K562 (cell line): ENCODE measurements around the gene AP3B1. TPM values are rescaled to one million over a fixed set of nuclear protein-coding genes. Genes with fewer than 3 reads are reported as not detected.

Experiments used
- ATAC-seq: fragments of 200-7000 bp; cut with Tn5 transposase; 3 replicates; pipeline ENCODE4 v1.9.1; 2020; ENCODE audit warnings: moderate library complexity
- BruUV-seq: library from RNA; stranded (reverse); fragments of 400-500 nt; replicated peaks from 2 replicates; lab custom pipeline; 2021; lab: Mats Ljungman, UMichigan
- CTCF ChIA-PET: fragments of 300-600 bp; formaldehyde crosslinking; extraction: SDS; loops from one replicate; lab custom pipeline; 2021; ENCODE audit warnings: low intra/inter-chr PET ratio; lab: Yijun Ruan, JAX
- POLR2A ChIA-PET: fragments of 300-600, 350-650 bp; sonication (Branson Sonifier 250); formaldehyde crosslinking; extraction: SDS; loops from one replicate; lab custom pipeline; 2021; ENCODE audit warnings: antibody characterized with exemption, inconsistent platforms; lab: Yijun Ruan, JAX
- DNase-seq, 4 experiments: peaks; one replicate each; pipeline versions ENCODE4 v3.0.0 to v3.0.0-alpha.2; 2011 to 2018; ENCODE audit warnings: low spot score in 3 of 4, mixed read lengths in 3 of 4; ENCODE audit errors: extremely low read depth in 1 of 4
- FAIRE-seq: peaks from 2 replicates; lab custom pipeline; 2011; peaks lifted over from hg19 to GRCh38; lab: Jason Lieb, UNC
- H2AFZ ChIP-seq: 2 replicates; pipeline ENCODE4 v1.6.0; 2011; ENCODE audit warnings: low read depth, low read length, control low read depth, inconsistent platforms
- H3K27ac ChIP-seq: fragments of 200-600 bp; 3 replicates; pipeline ENCODE4 v1.8.0; 2011; ENCODE audit warnings: low read depth, mild to moderate bottlenecking, control low read depth, inconsistent platforms, low read length, moderate library complexity, mixed read lengths; ENCODE audit errors: extremely low read depth
- H3K27me3 ChIP-seq, 2 experiments: fragments of 300-600 bp in 1 of 2; 2 replicates in 1 of 2; 3 replicates in 1 of 2; pipeline versions ENCODE4 v1.6.0 to v1.8.0; 2011; ENCODE audit warnings: inconsistent platforms in 2 of 2, low read length in 2 of 2, mild to moderate bottlenecking in 1 of 2, mixed read lengths in 1 of 2, moderate library complexity in 1 of 2; ENCODE audit not compliant: control insufficient read depth in 2 of 2, insufficient read depth in 2 of 2
- H3K36me3 ChIP-seq: fragments of 300-600 bp; 3 replicates; pipeline ENCODE4 v1.8.0; 2011; ENCODE audit warnings: mild to moderate bottlenecking, low read length, inconsistent platforms; ENCODE audit not compliant: control insufficient read depth, insufficient read depth
- H3K4me1 ChIP-seq, 2 experiments: fragments of 200-600 bp in 1 of 2; replicated peaks in 1 of 2; 2 replicates in 1 of 2; 3 replicates in 1 of 2; pipeline versions ENCODE4 v1.5.1 to v1.8.0; 2011; ENCODE audit warnings: inconsistent platforms in 2 of 2, low read length in 2 of 2, mild to moderate bottlenecking in 1 of 2, mixed read lengths in 1 of 2, moderate library complexity in 1 of 2; ENCODE audit not compliant: control insufficient read depth in 2 of 2, insufficient read depth in 2 of 2
- H3K4me2 ChIP-seq: 2 replicates; pipeline ENCODE4 v1.6.1; 2011; ENCODE audit warnings: low read length, control low read depth, inconsistent platforms, mixed read lengths; ENCODE audit not compliant: insufficient read depth
- H3K4me3 ChIP-seq: fragments of 200-600 bp; sonication (generic), shearing (Covaris generic); 2 replicates; pipeline ENCODE4 v1.5.1; 2016; ENCODE audit warnings: control low read depth, inconsistent platforms
- H3K79me2 ChIP-seq: fragments of 200-600 bp; 3 replicates; pipeline ENCODE4 v1.8.0; 2011; ENCODE audit warnings: low read length, inconsistent platforms; ENCODE audit not compliant: control insufficient read depth, insufficient read depth
- H3K9ac ChIP-seq, 2 experiments: 2 replicates each; pipeline versions ENCODE4 v1.6.0 to v1.6.1; 2011; ENCODE audit warnings: low read depth in 2 of 2, low read length in 2 of 2, control low read depth in 1 of 2, inconsistent platforms in 1 of 2, mild to moderate bottlenecking in 1 of 2, mixed read lengths in 1 of 2; ENCODE audit not compliant: insufficient read depth in 1 of 2
- H3K9me1 ChIP-seq: one replicate; pipeline ENCODE4 v1.6.0; 2011; ENCODE audit warnings: inconsistent platforms, mild to moderate bottlenecking, low read length, moderate library complexity; ENCODE audit not compliant: control insufficient read depth, insufficient read depth
- H3K9me3 ChIP-seq: replicated peaks from 2 replicates; pipeline ENCODE4 v1.5.1; 2011; ENCODE audit warnings: low read depth, low read length, inconsistent platforms; ENCODE audit not compliant: control insufficient read depth, insufficient read depth
- H4K20me1 ChIP-seq: replicated peaks from 2 replicates; pipeline ENCODE4 v1.6.1; 2011; ENCODE audit warnings: low read length, inconsistent platforms, mixed read lengths; ENCODE audit not compliant: control insufficient read depth, insufficient read depth
- CHD2 ChIP-seq: IDR thresholded peaks from 2 replicates; pipeline ENCODE4 v1.6.1; 2011; ENCODE audit warnings: low read depth, low read length
- CREM ChIP-seq: IDR thresholded peaks from 2 replicates; pipeline ENCODE4 v1.6.1; 2014; ENCODE audit warnings: antibody characterized with exemption, low read depth
- E4F1 ChIP-seq: fragments of 250-450 bp; sonication (Bioruptor Pico); IDR thresholded peaks from 2 replicates; pipeline ENCODE4 v1.5.0; 2021; ENCODE audit warnings: mild to moderate bottlenecking, borderline replicate concordance
- ELF1 ChIP-seq: fragments of 200-800 bp; sonication (Bioruptor generic); IDR thresholded peaks from 2 replicates; pipeline ENCODE4 v1.6.1; 2016; ENCODE audit warnings: missing genetic modification characterization, missing compliant biosample characterization
- ETS2 ChIP-seq: IDR thresholded peaks from 2 replicates; pipeline ENCODE4 v1.6.1; 2016; ENCODE audit warnings: borderline replicate concordance, missing genetic modification characterization, mild to moderate bottlenecking, moderate library complexity, missing compliant biosample characterization; ENCODE audit not compliant: poor library complexity, severe bottlenecking
- ETV1 ChIP-seq: fragments of 450-650 bp; conservative IDR thresholded peaks from 2 replicates; pipeline ENCODE4 v1.6.1; 2016; ENCODE audit warnings: missing genetic modification characterization, control low read depth, low read depth, missing compliant biosample characterization
- HCFC1 ChIP-seq: IDR thresholded peaks from 2 replicates; pipeline ENCODE4 v1.6.1; 2012; ENCODE audit warnings: low read depth, low read length, improper control_type of control experiment
- HDAC8 ChIP-seq: fragments of 450-650 bp; IDR thresholded peaks from 2 replicates; pipeline ENCODE4 v1.6.1; 2016; ENCODE audit warnings: mild to moderate bottlenecking, missing genetic modification characterization, moderate library complexity, missing compliant biosample characterization
- HNRNPL ChIP-seq: fragments of 200-400 bp; formaldehyde crosslinking; IDR thresholded peaks from 2 replicates; pipeline ENCODE4 v1.6.1; 2017; ENCODE audit warnings: low read depth, mild to moderate bottlenecking, low read length
- HNRNPLL ChIP-seq: fragments of 200-400 bp; formaldehyde crosslinking; IDR thresholded peaks from 2 replicates; pipeline ENCODE4 v1.6.1; 2017; ENCODE audit warnings: low read length, low read depth, mild to moderate bottlenecking; ENCODE audit not compliant: poor library complexity, severe bottlenecking
- MED1 ChIP-seq: sonication (generic); formaldehyde crosslinking; IDR thresholded peaks from 2 replicates; pipeline ENCODE4 v1.8.1; 2023; ENCODE audit warnings: missing genetic modification reagents, borderline replicate concordance
- MEF2D ChIP-seq: conservative IDR thresholded peaks from 2 replicates; pipeline ENCODE4 v1.6.1; 2016; ENCODE audit warnings: low read depth, missing genetic modification characterization, missing compliant biosample characterization
- NFATC3 ChIP-seq: fragments of 450-650 bp; IDR thresholded peaks from 2 replicates; pipeline ENCODE4 v1.6.1; 2017; ENCODE audit warnings: mild to moderate bottlenecking
- STAT5B ChIP-seq: fragments of 250-450 bp; sonication (Bioruptor Pico); IDR thresholded peaks from 2 replicates; pipeline ENCODE4 v1.8.0; 2021; ENCODE audit warnings: mild to moderate bottlenecking, inconsistent platforms
- ZNF23 ChIP-seq: fragments of 250-450 bp; sonication (Bioruptor Pico); IDR thresholded peaks from 2 replicates; pipeline ENCODE4 v1.4.0; 2020; ENCODE audit warnings: mild to moderate bottlenecking
- ZNF583 ChIP-seq: fragments of 250-450 bp; sonication (Bioruptor Pico); IDR thresholded peaks from 2 replicates; pipeline ENCODE4 v1.4.0; 2020
- ZNF586 ChIP-seq: fragments of 450-650 bp; formaldehyde crosslinking; conservative IDR thresholded peaks from 2 replicates; pipeline ENCODE4 v1.4.0; 2020; ENCODE audit warnings: mild to moderate bottlenecking, moderate library complexity
- WGBS: fragments of 100-300 bp; shearing (Covaris generic); methylation state at CpG from one replicate; pipeline ENCODE4 v1.1.6; 2016; ENCODE audit warnings: low coverage, mixed read lengths; ENCODE audit not compliant: insufficient coverage; ENCODE audit errors: missing lambda C conversion rate; 5-methylcytosine and 5-hydroxymethylcytosine counted together
- in situ Hi-C: fragments of 300-500 bp; cut with MboI; formaldehyde crosslinking; loops from 4 replicates; pipeline ENCODE4 v1.15.0; 2018; ENCODE audit warnings: inconsistent platforms, mixed read lengths
- intact Hi-C: fragments of 100-400 bp; cut with micrococcal nuclease; formaldehyde crosslinking; loops from 2 replicates; pipeline ENCODE4 v1.14.2; 2022
- polyA plus RNA-seq, 8 experiments: library from polyadenylated mRNA; depleted of rRNA in 4 of 8; stranded (reverse) in 5 of 8; unstranded in 3 of 8; fragments of >200 nt; fragmentation: Nextera tagmentation in 2 of 8; fragmentation: Illumina TruSeq in 1 of 8; extraction: Ambion mirVana in 2 of 8; extraction: Trizol in 1 of 8; gene quantifications; 2 replicates each; pipeline versions ENCODE4 v1.2.1 to v1.2.3, GENCODE V29; 2011 to 2014; ENCODE audit warnings: inconsistent platforms in 1 of 8, missing spikeins in 1 of 8
- total RNA-seq, 7 experiments: library from RNA; depleted of rRNA in 6 of 7; stranded (reverse); fragments of >200 nt in 6 of 7; fragmentation: Illumina TruSeq in 2 of 7; extraction: Trizol in 2 of 7; gene quantifications; 2 replicates each; pipeline versions ENCODE4 v1.2.1 to v1.2.3, GENCODE V29; 2011 to 2021; ENCODE audit warnings: low replicate concordance in 1 of 7
- TF ChIP-seq, protein P1 (sequence below): sonication (generic); formaldehyde crosslinking; IDR thresholded peaks from 2 replicates; pipeline ENCODE4 v1.8.0; 2022; ENCODE audit warnings: mild to moderate bottlenecking, missing genetic modification reagents
- TF ChIP-seq, protein P2 (sequence below): fragments of 450-650 bp; formaldehyde crosslinking; conservative IDR thresholded peaks from 2 replicates; pipeline ENCODE4 v1.4.0; 2022; ENCODE audit warnings: mild to moderate bottlenecking, missing genetic modification characterization

AP3B1 gene
- total and polyA plus RNA-seq, 9 of the 15 experiments (the other 6 are each of a cell fraction or from before 2014, with no cell fraction given): 21.1 to 61.8 (median 42.2) TPM

- TF ChIP-seq CREM (no peak), STAT5B (CRISPR knock-in tag) (no peak), HDAC8 (tag) (no peak), HNRNPL (no peak)
- TF ChIP-seq, protein P1, sequence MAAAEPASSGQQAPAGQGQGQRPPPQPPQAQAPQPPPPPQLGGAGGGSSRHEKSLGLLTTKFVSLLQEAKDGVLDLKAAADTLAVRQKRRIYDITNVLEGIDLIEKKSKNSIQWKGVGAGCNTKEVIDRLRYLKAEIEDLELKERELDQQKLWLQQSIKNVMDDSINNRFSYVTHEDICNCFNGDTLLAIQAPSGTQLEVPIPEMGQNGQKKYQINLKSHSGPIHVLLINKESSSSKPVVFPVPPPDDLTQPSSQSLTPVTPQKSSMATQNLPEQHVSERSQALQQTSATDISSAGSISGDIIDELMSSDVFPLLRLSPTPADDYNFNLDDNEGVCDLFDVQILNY (CRISPR knock-in tag): no peak
Measured at GRCh38 chr5:77955577-77955976, 338.9 kb downstream of the AP3B1 start (continued).

DNA sequence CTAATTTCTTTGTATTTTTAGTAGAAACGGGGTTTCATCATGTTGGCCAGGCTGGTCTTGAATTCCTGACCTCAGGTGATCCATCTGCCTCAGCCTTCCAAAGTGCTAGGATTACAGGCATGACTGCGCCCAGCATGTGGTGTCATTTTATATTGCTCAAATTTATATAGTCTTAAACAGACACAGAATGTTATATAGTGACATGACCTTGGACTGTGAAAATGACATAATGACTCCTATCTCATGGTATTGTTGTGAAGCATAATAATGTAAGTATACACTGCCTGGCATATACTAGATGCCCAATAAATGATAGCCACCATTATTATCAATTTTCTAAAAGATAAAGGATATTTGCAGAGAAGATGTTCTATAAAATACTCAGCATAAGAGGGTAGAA, 341.1 kb downstream of the AP3B1 start:
- ATAC-seq: no peak
- Histone ChIP-seq H4K20me1 (no peaks in the 10 kb centered on the region), H3K27ac (no peak overlapping the region), H3K9me3 (no peaks in the 10 kb centered on the region), H3K36me3 (no peaks in the 10 kb centered on the region), H3K79me2 (no peaks in the 10 kb centered on the region), H3K4me2 (no peak overlapping the region), H3K4me3 (no peak overlapping the region), H3K27me3 (peaks cover 20 to 22% of the 10 kb centered on the region in 2 experiments), H3K9me1 (no peaks in the 10 kb centered on the region), H3K9ac (no peak overlapping the region), H2AFZ (no peak overlapping the region), H3K4me1 (peaks cover 0 to 9% of the 10 kb centered on the region in 2 experiments; a peak in 1 of 5 replicates)
- in situ Hi-C loops (loop anchor here (10.0 kb wide), 1 partner anchor 299 kb away; no protein-coding TSS in a partner anchor), intact Hi-C loops (no loop called here)
- BruUV-seq: no TSS peak
- 0% methylated on average over 2 of the region's 2 CpGs for WGBS
- no peak for DNase-seq
- POLR2A ChIA-PET: no interaction called here
- CTCF ChIA-PET: no interaction called here
- no peak for FAIRE-seq
- TF ChIP-seq NFATC3: no peak
- no peak for TF ChIP-seq ZNF23
- TF ChIP-seq MEF2D (tag): no peak
- TF ChIP-seq CHD2: no peak
- TF ChIP-seq MED1 (CRISPR knock-in tag): no peak
- TF ChIP-seq ETS2 (tag): no peak
- no peak for TF ChIP-seq ZNF586 (CRISPR knock-in tag)
- no peak for TF ChIP-seq HNRNPLL
- TF ChIP-seq ZNF583: no peak
- no peak for TF ChIP-seq ELF1
- TF ChIP-seq, protein P2, sequence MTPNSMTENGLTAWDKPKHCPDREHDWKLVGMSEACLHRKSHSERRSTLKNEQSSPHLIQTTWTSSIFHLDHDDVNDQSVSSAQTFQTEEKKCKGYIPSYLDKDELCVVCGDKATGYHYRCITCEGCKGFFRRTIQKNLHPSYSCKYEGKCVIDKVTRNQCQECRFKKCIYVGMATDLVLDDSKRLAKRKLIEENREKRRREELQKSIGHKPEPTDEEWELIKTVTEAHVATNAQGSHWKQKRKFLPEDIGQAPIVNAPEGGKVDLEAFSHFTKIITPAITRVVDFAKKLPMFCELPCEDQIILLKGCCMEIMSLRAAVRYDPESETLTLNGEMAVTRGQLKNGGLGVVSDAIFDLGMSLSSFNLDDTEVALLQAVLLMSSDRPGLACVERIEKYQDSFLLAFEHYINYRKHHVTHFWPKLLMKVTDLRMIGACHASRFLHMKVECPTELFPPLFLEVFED (CRISPR knock-in tag): no peak
- TF ChIP-seq E4F1: no peak
- no peak for TF ChIP-seq ETV1 (tag)
- no peak for TF ChIP-seq HCFC1
